ENCODE results near the gene BBOF1.

Gene BBOF1

GRCh38 chr14:74049876-74050495 lies 30.8 kb downstream of the BBOF1 start:
- H3K4me1 Mint-ChIP-seq (ENCODE audit: low read depth), result no peaks in the 10 kb centered on the region
- DNase-seq, result no peak
- no peak overlapping the region for H3K27ac Mint-ChIP-seq
- no peaks in the 10 kb centered on the region for H3K9me3 Mint-ChIP-seq
- no peaks in the 10 kb centered on the region for H3K27me3 Mint-ChIP-seq
- no peaks in the 10 kb centered on the region for H3K36me3 Mint-ChIP-seq (ENCODE audit: low read depth)
- H3K4me3 Mint-ChIP-seq, result no peak overlapping the region

GRCh38 chr14:74062809-74063150 lies 43.6 kb downstream of the BBOF1 start:
- H3K36me3 Mint-ChIP-seq (ENCODE audit: low read depth), result peaks cover 51% of the 10 kb centered on the region
- H3K27me3 Mint-ChIP-seq, result no peaks in the 10 kb centered on the region
- no peak overlapping the region for H3K27ac Mint-ChIP-seq
- no peaks in the 10 kb centered on the region for H3K9me3 Mint-ChIP-seq
- no peak for DNase-seq
- H3K4me1 Mint-ChIP-seq (ENCODE audit: low read depth), result peaks cover 4% of the 10 kb centered on the region
- H3K4me3 Mint-ChIP-seq, result no peak overlapping the region

GRCh38 chr14:74064426-74064825 lies 45.3 kb downstream of the BBOF1 start:
- Mint-ChIP-seq H3K4me1 (ENCODE audit: low read depth) (peaks cover 4% of the 10 kb centered on the region), H3K9me3 (no peaks in the 10 kb centered on the region), H3K36me3 (ENCODE audit: low read depth) (peaks cover 50% of the 10 kb centered on the region), H3K27me3 (no peaks in the 10 kb centered on the region), H3K27ac (peak overlapping the region; percentile 58), H3K4me3 (no peak overlapping the region)
- no peak for DNase-seq

- Mint-ChIP-seq H3K27ac (no peak overlapping the region), H3K36me3 (ENCODE audit: low read depth) (peaks cover 47% of the 10 kb centered on the region), H3K9me3 (no peaks in the 10 kb centered on the region), H3K4me3 (no peak overlapping the region), H3K4me1 (ENCODE audit: low read depth) (peaks cover 4% of the 10 kb centered on the region), H3K27me3 (no peaks in the 10 kb centered on the region)
- no peak for DNase-seq
Observed at GRCh38 chr14:74064883-74065282, 45.7 kb downstream of the BBOF1 start.

GRCh38 chr14:74065746-74066575 lies 46.8 kb downstream of the BBOF1 start:
- H3K4me3 Mint-ChIP-seq, result no peak overlapping the region
- no peak overlapping the region for H3K27ac Mint-ChIP-seq
- peaks cover 4% of the 10 kb centered on the region for H3K4me1 Mint-ChIP-seq (ENCODE audit: low read depth)
- H3K9me3 Mint-ChIP-seq, result no peaks in the 10 kb centered on the region
- DNase-seq, result no peak
- H3K36me3 Mint-ChIP-seq (ENCODE audit: low read depth), result peaks cover 48% of the 10 kb centered on the region
- H3K27me3 Mint-ChIP-seq, result no peaks in the 10 kb centered on the region

- Mint-ChIP-seq H3K36me3 (ENCODE audit: low read depth) (peaks cover 7% of the 10 kb centered on the region), H3K27me3 (no peaks in the 10 kb centered on the region), H3K4me1 (ENCODE audit: low read depth) (no peaks in the 10 kb centered on the region), H3K9me3 (no peaks in the 10 kb centered on the region), H3K27ac (no peak overlapping the region), H3K4me3 (no peak overlapping the region)
- no peak for DNase-seq
Observed at GRCh38 chr14:74077401-74077800, 58.3 kb downstream of the BBOF1 start.

GRCh38 chr14:74080820-74081460 lies 61.8 kb downstream of the BBOF1 start:
- Mint-ChIP-seq H3K4me3 (no peak overlapping the region), H3K4me1 (ENCODE audit: low read depth) (peaks cover 22% of the 10 kb centered on the region), H3K36me3 (ENCODE audit: low read depth) (peaks cover 15% of the 10 kb centered on the region), H3K27ac (no peak overlapping the region), H3K9me3 (no peaks in the 10 kb centered on the region), H3K27me3 (no peaks in the 10 kb centered on the region)
- DNase-seq, result no peak

GRCh38 chr14:74081491-74081890 lies 62.3 kb downstream of the BBOF1 start:
- Mint-ChIP-seq H3K27ac (no peak overlapping the region), H3K9me3 (no peaks in the 10 kb centered on the region), H3K36me3 (ENCODE audit: low read depth) (peaks cover 19% of the 10 kb centered on the region), H3K27me3 (no peaks in the 10 kb centered on the region), H3K4me1 (ENCODE audit: low read depth) (peaks cover 27% of the 10 kb centered on the region), H3K4me3 (no peak overlapping the region)
- DNase-seq, result no peak

- no peak for DNase-seq
- peaks cover 25% of the 10 kb centered on the region for H3K36me3 Mint-ChIP-seq (ENCODE audit: low read depth)
- peak overlapping the region; percentile 100 for H3K4me3 Mint-ChIP-seq
- H3K27me3 Mint-ChIP-seq, result no peaks in the 10 kb centered on the region
- no peaks in the 10 kb centered on the region for H3K9me3 Mint-ChIP-seq
- H3K27ac Mint-ChIP-seq, result no peak overlapping the region
- peaks cover 32% of the 10 kb centered on the region for H3K4me1 Mint-ChIP-seq (ENCODE audit: low read depth)
Observed at GRCh38 chr14:74083161-74083560, 64.0 kb downstream of the BBOF1 start.

- DNase-seq, result no peak
- H3K4me1 Mint-ChIP-seq (ENCODE audit: low read depth), result peaks cover 35% of the 10 kb centered on the region
- no peaks in the 10 kb centered on the region for H3K27me3 Mint-ChIP-seq
- H3K9me3 Mint-ChIP-seq, result no peaks in the 10 kb centered on the region
- H3K4me3 Mint-ChIP-seq, result peak overlapping the region; percentile 100
- H3K27ac Mint-ChIP-seq, result peak overlapping the region; percentile 100
- peaks cover 29% of the 10 kb centered on the region for H3K36me3 Mint-ChIP-seq (ENCODE audit: low read depth)
Observed at GRCh38 chr14:74083784-74084276, 64.7 kb downstream of the BBOF1 start.

GRCh38 chr14:74084277-74085046 lies 65.3 kb downstream of the BBOF1 start, which contains the start of the genes ALDH6A1 and LIN52:
Gene ALDH6A1, minus strand, starts transcription at chr14:74084453. Its CDS starts 59 bp downstream, at chr14:74084394.
Gene LIN52, plus strand, starts transcription at chr14:74084956. Its CDS starts 19 bp downstream, at chr14:74084975.
- peak; percentile 100 for DNase-seq
- Mint-ChIP-seq H3K4me1 (ENCODE audit: low read depth) (peaks cover 40% of the 10 kb centered on the region), H3K27me3 (no peaks in the 10 kb centered on the region), H3K36me3 (ENCODE audit: low read depth) (peaks cover 33% of the 10 kb centered on the region), H3K27ac (peak within 1 kb of the TSS; percentile 100), H3K4me3 (peak within 1 kb of the TSS; percentile 100), H3K9me3 (no peaks in the 10 kb centered on the region)

- Mint-ChIP-seq H3K36me3 (ENCODE audit: low read depth) (peaks cover 33% of the 10 kb centered on the region), H3K4me3 (peak overlapping the region; percentile 100), H3K27me3 (no peaks in the 10 kb centered on the region), H3K27ac (peak overlapping the region; percentile 100), H3K4me1 (ENCODE audit: low read depth) (peaks cover 43% of the 10 kb centered on the region), H3K9me3 (no peaks in the 10 kb centered on the region)
- no peak for DNase-seq
Observed at GRCh38 chr14:74085047-74085637, 66.0 kb downstream of the BBOF1 start.

GRCh38 chr14:74085828-74086227 lies 66.7 kb downstream of the BBOF1 start:
- Mint-ChIP-seq H3K9me3 (no peaks in the 10 kb centered on the region), H3K4me1 (ENCODE audit: low read depth) (peaks cover 43% of the 10 kb centered on the region), H3K4me3 (peak overlapping the region; percentile 100), H3K27ac (peak overlapping the region; percentile 100), H3K36me3 (ENCODE audit: low read depth) (peaks cover 36% of the 10 kb centered on the region), H3K27me3 (no peaks in the 10 kb centered on the region)
- no peak for DNase-seq
